DOHH2 (cell line): ENCODE results near the gene CARF.
"Not testable (repeated sequence)": the region's sequence is repeated elsewhere in the genome, so short reads cannot be mapped to it uniquely, and the experiment has no call there.

Source experiments
- H3F3A ChIP-seq: fragments of 200-600 bp; sonication (generic), shearing (Covaris generic); 2 replicates; pipeline ENCODE4 v1.6.0; 2016; ENCODE audit warnings: antibody characterized with exemption, mild to moderate bottlenecking; ENCODE audit not compliant: control insufficient read depth, insufficient read depth
- H3K27ac ChIP-seq: fragments of 200-600 bp; sonication (generic); 2 replicates; pipeline ENCODE4 v1.5.1; 2014; ENCODE audit warnings: low read depth, mild to moderate bottlenecking, low read length, moderate library complexity
- H3K27me3 ChIP-seq: fragments of 200-600 bp; sonication (generic); 2 replicates; pipeline ENCODE4 v1.6.1; 2014; ENCODE audit warnings: mild to moderate bottlenecking, low read length, mixed read lengths; ENCODE audit not compliant: control insufficient read depth
- H3K36me3 ChIP-seq: fragments of 200-600 bp; sonication (generic); 2 replicates; pipeline ENCODE4 v1.6.1; 2014; ENCODE audit warnings: mild to moderate bottlenecking, low read length, moderate library complexity, mixed read lengths; ENCODE audit not compliant: control insufficient read depth
- H3K4me1 ChIP-seq: fragments of 200-600 bp; sonication (generic); 2 replicates; pipeline ENCODE4 v1.6.1; 2014; ENCODE audit warnings: mild to moderate bottlenecking, low read length, mixed read lengths; ENCODE audit not compliant: control insufficient read depth
- H3K4me2 ChIP-seq: fragments of 200-600 bp; sonication (generic); 2 replicates; pipeline ENCODE4 v1.6.0; 2014; ENCODE audit warnings: mild to moderate bottlenecking, low read length, moderate library complexity
- H3K4me3 ChIP-seq: fragments of 200-600 bp; sonication (generic); 2 replicates; pipeline ENCODE4 v1.5.1; 2014; ENCODE audit warnings: mild to moderate bottlenecking, low read length, mixed read lengths
- H3K79me2 ChIP-seq: fragments of 200-600 bp; sonication (generic); 2 replicates; pipeline ENCODE4 v1.6.1; 2014; ENCODE audit warnings: mild to moderate bottlenecking, low read length, mixed read lengths; ENCODE audit not compliant: control insufficient read depth
- H3K9me2 ChIP-seq: fragments of 200-600 bp; sonication (generic); replicated peaks from 2 replicates; pipeline ENCODE4 v1.6.1; 2014; ENCODE audit warnings: mild to moderate bottlenecking, low read length, mixed read lengths; ENCODE audit not compliant: control insufficient read depth
- H3K9me3 ChIP-seq: fragments of 200-600 bp; sonication (generic); 2 replicates; pipeline ENCODE4 v1.6.1; 2014; ENCODE audit warnings: antibody characterized with exemption, low read length, mixed read lengths; ENCODE audit not compliant: control insufficient read depth, insufficient read depth
- H4K20me1 ChIP-seq: fragments of 200-600 bp; sonication (generic); 2 replicates; pipeline ENCODE4 v1.6.0; 2014; ENCODE audit warnings: low read depth, mild to moderate bottlenecking, antibody characterized with exemption, low read length, moderate library complexity; ENCODE audit not compliant: control insufficient read depth, insufficient read depth
- CTCF ChIP-seq: fragments of 200-600 bp; sonication (generic); IDR thresholded peaks from one replicate; pipeline ENCODE4 v1.5.1; 2014; ENCODE audit warnings: antibody characterized with exemption, mild to moderate bottlenecking, low read depth, low read length; ENCODE audit not compliant: poor library complexity, severe bottlenecking
- EZH2phosphoT487 ChIP-seq: fragments of 200-600 bp; sonication (generic); IDR thresholded peaks from 2 replicates; pipeline ENCODE4 v1.6.1; 2017; ENCODE audit warnings: borderline replicate concordance, mild to moderate bottlenecking, antibody characterized with exemption, low read length, moderate library complexity, mixed read lengths

The CARF gene

GRCh38 chr2:202910698-202911097, 1.4 kb upstream of the CARF start:
- H3F3A ChIP-seq: no peaks in the 10 kb centered on the region
- no peak for TF ChIP-seq CTCF
- no peak for TF ChIP-seq EZH2phosphoT487
- peak overlapping the region; percentile 69 for H3K4me2 ChIP-seq
- H3K36me3 ChIP-seq: peaks cover 35% of the 10 kb centered on the region
- peaks cover 19% of the 10 kb centered on the region for H3K4me1 ChIP-seq
- H3K27me3 ChIP-seq: no peaks in the 10 kb centered on the region
- peaks cover 7% of the 10 kb centered on the region; the same call in 1 of the 2 replicates for H4K20me1 ChIP-seq
- no peaks in the 10 kb centered on the region for H3K9me2 ChIP-seq
- no peaks in the 10 kb centered on the region for H3K9me3 ChIP-seq
- H3K27ac ChIP-seq: no peak overlapping the region
- H3K79me2 ChIP-seq: peaks cover 66% of the 10 kb centered on the region
- H3K4me3 ChIP-seq: peak overlapping the region; percentile 88

GRCh38 chr2:202911203-202911511, 918 bp upstream of the CARF start:
- H3K27ac ChIP-seq: peak overlapping the region; percentile 86
- H4K20me1 ChIP-seq: peaks cover 7% of the 10 kb centered on the region; the same call in 1 of the 2 replicates
- no peaks in the 10 kb centered on the region for H3K27me3 ChIP-seq
- H3F3A ChIP-seq: no peaks in the 10 kb centered on the region
- H3K9me3 ChIP-seq: no peaks in the 10 kb centered on the region
- H3K4me1 ChIP-seq: peaks cover 19% of the 10 kb centered on the region
- TF ChIP-seq EZH2phosphoT487: no peak
- no peak for TF ChIP-seq CTCF
- H3K9me2 ChIP-seq: no peaks in the 10 kb centered on the region
- H3K79me2 ChIP-seq: peaks cover 61% of the 10 kb centered on the region
- H3K4me3 ChIP-seq: peak overlapping the region; percentile 88
- H3K4me2 ChIP-seq: peak overlapping the region; percentile 69
- peaks cover 30% of the 10 kb centered on the region for H3K36me3 ChIP-seq

- H3K4me3 ChIP-seq: peak overlapping the region; percentile 88
- H3K4me1 ChIP-seq: peaks cover 19% of the 10 kb centered on the region
- H3K27me3 ChIP-seq, H4K20me1 ChIP-seq, H3K9me2 ChIP-seq, H3K9me3 ChIP-seq, H3F3A ChIP-seq: not testable (repeated sequence)
- peaks cover 49% of the 10 kb centered on the region for H3K79me2 ChIP-seq
- peak overlapping the region; percentile 86 for H3K27ac ChIP-seq
- peaks cover 18% of the 10 kb centered on the region for H3K36me3 ChIP-seq
- H3K4me2 ChIP-seq: peak overlapping the region; percentile 78
Observed at GRCh38 chr2:202912342-202913201, 497 bp downstream of the CARF start.

GRCh38 chr2:202918860-202919259, 6.8 kb downstream of the CARF start:
- Histone ChIP-seq H3K79me2 (no peaks in the 10 kb centered on the region), H3K27ac (no peak overlapping the region), H3K9me2 (no peaks in the 10 kb centered on the region), H3K36me3 (peaks cover 1% of the 10 kb centered on the region; the same call in 1 of the 2 replicates), H3K4me3 (no peak overlapping the region), H4K20me1 (no peaks in the 10 kb centered on the region), H3K4me1 (no peaks in the 10 kb centered on the region), H3K4me2 (no peak overlapping the region), H3F3A (no peaks in the 10 kb centered on the region), H3K9me3 (no peaks in the 10 kb centered on the region), H3K27me3 (no peaks in the 10 kb centered on the region)
- TF ChIP-seq CTCF: no peak
